NB4 (cell line): ENCODE data around the gene BRD3.

ENCODE experiments used
- DNase-seq: peaks from one replicate; pipeline ENCODE4 v3.0.0; 2010; ENCODE audit warnings: low read depth
- H3K4me3 ChIP-seq: one replicate; pipeline ENCODE4 v1.5.1; 2011; ENCODE audit warnings: mild to moderate bottlenecking, low read depth, low read length, moderate library complexity
- MYC ChIP-seq: IDR thresholded peaks from 2 replicates; pipeline ENCODE4 v1.6.1; 2011; ENCODE audit warnings: low read depth, low read length
- POLR2A ChIP-seq: IDR thresholded peaks from 2 replicates; pipeline ENCODE4 v1.6.1; 2011; ENCODE audit warnings: mild to moderate bottlenecking; ENCODE audit not compliant: insufficient read length; ENCODE audit errors: extremely low read depth
- TF ChIP-seq, protein P1 (sequence below): IDR thresholded peaks from 2 replicates; pipeline ENCODE4 v1.6.1; 2011; ENCODE audit warnings: low read depth, low read length
- TF ChIP-seq, protein P2 (sequence below): IDR thresholded peaks from one replicate; pipeline ENCODE4 v1.5.1; 2012; ENCODE audit warnings: low read depth, low read length

Gene BRD3

GRCh38 chr9:134036130-134036529 is 31.7 kb downstream of the BRD3 start:
- TF ChIP-seq, protein P1, sequence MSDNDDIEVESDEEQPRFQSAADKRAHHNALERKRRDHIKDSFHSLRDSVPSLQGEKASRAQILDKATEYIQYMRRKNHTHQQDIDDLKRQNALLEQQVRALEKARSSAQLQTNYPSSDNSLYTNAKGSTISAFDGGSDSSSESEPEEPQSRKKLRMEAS, result no peak
- TF ChIP-seq MYC (no peak), POLR2A (no peak)
- TF ChIP-seq, protein P2, sequence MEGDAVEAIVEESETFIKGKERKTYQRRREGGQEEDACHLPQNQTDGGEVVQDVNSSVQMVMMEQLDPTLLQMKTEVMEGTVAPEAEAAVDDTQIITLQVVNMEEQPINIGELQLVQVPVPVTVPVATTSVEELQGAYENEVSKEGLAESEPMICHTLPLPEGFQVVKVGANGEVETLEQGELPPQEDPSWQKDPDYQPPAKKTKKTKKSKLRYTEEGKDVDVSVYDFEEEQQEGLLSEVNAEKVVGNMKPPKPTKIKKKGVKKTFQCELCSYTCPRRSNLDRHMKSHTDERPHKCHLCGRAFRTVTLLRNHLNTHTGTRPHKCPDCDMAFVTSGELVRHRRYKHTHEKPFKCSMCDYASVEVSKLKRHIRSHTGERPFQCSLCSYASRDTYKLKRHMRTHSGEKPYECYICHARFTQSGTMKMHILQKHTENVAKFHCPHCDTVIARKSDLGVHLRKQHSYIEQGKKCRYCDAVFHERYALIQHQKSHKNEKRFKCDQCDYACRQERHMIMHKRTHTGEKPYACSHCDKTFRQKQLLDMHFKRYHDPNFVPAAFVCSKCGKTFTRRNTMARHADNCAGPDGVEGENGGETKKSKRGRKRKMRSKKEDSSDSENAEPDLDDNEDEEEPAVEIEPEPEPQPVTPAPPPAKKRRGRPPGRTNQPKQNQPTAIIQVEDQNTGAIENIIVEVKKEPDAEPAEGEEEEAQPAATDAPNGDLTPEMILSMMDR, result no peak
- DNase-seq, result no peak
- no peak overlapping the region for H3K4me3 ChIP-seq

- TF ChIP-seq, protein P1, result no peak
- TF ChIP-seq POLR2A, result no peak
- no peak for TF ChIP-seq MYC
- TF ChIP-seq, protein P2, result no peak
- no peak for DNase-seq
These were observed 32.5 kb downstream of the BRD3 start for GRCh38 chr9:134035041-134036039.

GRCh38 chr9:134034215-134035040 is 33.4 kb downstream of the BRD3 start:
- no peak overlapping the region for H3K4me3 ChIP-seq
- no peak for DNase-seq
- TF ChIP-seq MYC, result no peak
- TF ChIP-seq, protein P1, result no peak
- no peak for TF ChIP-seq POLR2A

More at GRCh38 chr9:134035041-134036039, 32.5 kb downstream of the BRD3 start:
- no peak overlapping the region for H3K4me3 ChIP-seq

DNA sequence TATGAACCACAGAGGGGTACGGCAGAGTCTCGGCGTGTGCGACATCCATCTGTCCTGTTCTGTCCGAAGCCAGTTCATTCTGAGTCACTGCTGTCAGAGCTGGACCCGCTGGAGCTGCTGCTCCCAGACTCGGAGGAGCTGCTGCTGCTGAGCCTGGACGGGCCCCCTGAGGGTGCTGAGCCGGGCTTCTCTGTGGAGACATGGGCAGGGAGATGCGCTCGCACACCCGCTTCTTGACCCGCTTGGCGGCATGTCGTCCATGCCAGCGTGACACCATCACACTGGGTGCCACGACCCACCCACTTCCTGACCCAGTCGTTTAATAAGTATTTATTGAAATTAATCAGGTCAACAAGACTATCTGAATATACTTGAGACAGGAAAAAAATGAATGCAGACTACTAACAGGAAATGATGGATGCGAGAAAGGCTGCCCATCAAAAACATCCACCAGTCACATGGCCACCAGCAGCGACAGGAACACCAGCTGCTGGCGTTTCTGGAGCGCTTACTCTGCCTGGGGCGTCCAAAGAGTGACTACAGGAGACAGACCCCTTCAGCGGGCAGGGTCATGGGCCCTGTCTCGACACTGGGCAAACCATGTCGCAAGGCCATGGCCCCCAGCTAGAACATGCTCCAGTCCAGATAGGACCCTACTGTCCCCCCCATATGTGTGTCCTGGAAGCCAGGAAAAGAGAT is 34.2 kb downstream of the BRD3 start:
- TF ChIP-seq MYC, result no peak
- TF ChIP-seq POLR2A, result no peak
- TF ChIP-seq, protein P1, result no peak
- TF ChIP-seq, protein P2, result no peak
- H3K4me3 ChIP-seq, result no peak overlapping the region
- DNase-seq, result no peak

GRCh38 chr9:134032456-134033222 is 35.2 kb downstream of the BRD3 start:
- TF ChIP-seq, protein P2, result no peak
- no peak for TF ChIP-seq POLR2A
- no peak overlapping the region for H3K4me3 ChIP-seq
- no peak for DNase-seq
